WTC11 (cell line): ENCODE data around the gene FGFR2.

Source experiments
- JUN ChIP-seq: sonication (generic); formaldehyde crosslinking; IDR thresholded peaks from 2 replicates; pipeline ENCODE4 v1.8.0; 2023; ENCODE audit warnings: mild to moderate bottlenecking, missing genetic modification reagents
- PRDM15 ChIP-seq: sonication (generic); formaldehyde crosslinking; IDR thresholded peaks from 2 replicates; pipeline ENCODE4 v1.8.0; 2022; ENCODE audit warnings: missing genetic modification reagents
- TP53 ChIP-seq: sonication (generic); formaldehyde crosslinking; IDR thresholded peaks from 2 replicates; pipeline ENCODE4 v1.8.1; 2023; ENCODE audit warnings: mild to moderate bottlenecking, missing genetic modification reagents
- ZNF416 ChIP-seq: fragments of 250-450 bp; sonication (Bioruptor Pico); IDR thresholded peaks from 2 replicates; pipeline ENCODE4 v1.9.0; 2021; ENCODE audit warnings: mild to moderate bottlenecking, inconsistent platforms
- TF ChIP-seq, protein P1 (sequence below): fragments of 200-600 bp; IDR thresholded peaks from 2 replicates; pipeline ENCODE4 v1.8.0; 2022; ENCODE audit warnings: antibody characterized with exemption
- TF ChIP-seq, protein P2 (sequence below): sonication (generic); formaldehyde crosslinking; IDR thresholded peaks from 2 replicates; pipeline ENCODE4 v1.8.0; 2022; ENCODE audit warnings: mild to moderate bottlenecking, missing genetic modification reagents

DNA sequence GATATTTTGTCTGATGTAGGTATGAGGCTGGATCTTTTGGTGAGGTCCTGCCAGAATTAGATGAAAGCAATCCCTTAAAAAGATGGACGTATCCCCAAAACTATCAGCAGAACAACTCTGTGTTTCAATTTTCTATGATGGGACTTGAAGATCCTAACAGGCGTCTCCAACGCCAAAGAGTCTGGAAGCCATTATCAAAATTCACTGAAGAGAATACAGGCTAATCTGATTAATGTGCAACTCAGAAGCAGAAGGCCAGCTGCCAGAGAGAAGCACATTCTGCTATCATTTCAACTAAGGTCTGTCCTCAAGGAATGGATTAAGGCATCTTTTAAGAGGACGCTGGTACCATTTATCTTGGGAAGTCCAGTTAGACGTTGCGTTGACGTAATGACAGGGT is 119.7 kb downstream of the FGFR2 start:
- TF ChIP-seq PRDM15 (no peak), ZNF416 (CRISPR knock-in tag) (no peak), TP53 (no peak), JUN (CRISPR knock-in tag) (no peak)
- TF ChIP-seq, protein P1, sequence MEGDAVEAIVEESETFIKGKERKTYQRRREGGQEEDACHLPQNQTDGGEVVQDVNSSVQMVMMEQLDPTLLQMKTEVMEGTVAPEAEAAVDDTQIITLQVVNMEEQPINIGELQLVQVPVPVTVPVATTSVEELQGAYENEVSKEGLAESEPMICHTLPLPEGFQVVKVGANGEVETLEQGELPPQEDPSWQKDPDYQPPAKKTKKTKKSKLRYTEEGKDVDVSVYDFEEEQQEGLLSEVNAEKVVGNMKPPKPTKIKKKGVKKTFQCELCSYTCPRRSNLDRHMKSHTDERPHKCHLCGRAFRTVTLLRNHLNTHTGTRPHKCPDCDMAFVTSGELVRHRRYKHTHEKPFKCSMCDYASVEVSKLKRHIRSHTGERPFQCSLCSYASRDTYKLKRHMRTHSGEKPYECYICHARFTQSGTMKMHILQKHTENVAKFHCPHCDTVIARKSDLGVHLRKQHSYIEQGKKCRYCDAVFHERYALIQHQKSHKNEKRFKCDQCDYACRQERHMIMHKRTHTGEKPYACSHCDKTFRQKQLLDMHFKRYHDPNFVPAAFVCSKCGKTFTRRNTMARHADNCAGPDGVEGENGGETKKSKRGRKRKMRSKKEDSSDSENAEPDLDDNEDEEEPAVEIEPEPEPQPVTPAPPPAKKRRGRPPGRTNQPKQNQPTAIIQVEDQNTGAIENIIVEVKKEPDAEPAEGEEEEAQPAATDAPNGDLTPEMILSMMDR: no peak
- TF ChIP-seq, protein P2, sequence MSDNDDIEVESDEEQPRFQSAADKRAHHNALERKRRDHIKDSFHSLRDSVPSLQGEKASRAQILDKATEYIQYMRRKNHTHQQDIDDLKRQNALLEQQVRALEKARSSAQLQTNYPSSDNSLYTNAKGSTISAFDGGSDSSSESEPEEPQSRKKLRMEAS (CRISPR knock-in tag): no peak
